GM10847 (cell line): ENCODE measurements around the gene SEC24B.

Experiments used
- POLR2A ChIP-seq: IDR thresholded peaks from 2 replicates; pipeline ENCODE4 v1.6.1; 2011; ENCODE audit not compliant: insufficient read length; ENCODE audit errors: extremely low read depth

Gene SEC24B

DNA sequence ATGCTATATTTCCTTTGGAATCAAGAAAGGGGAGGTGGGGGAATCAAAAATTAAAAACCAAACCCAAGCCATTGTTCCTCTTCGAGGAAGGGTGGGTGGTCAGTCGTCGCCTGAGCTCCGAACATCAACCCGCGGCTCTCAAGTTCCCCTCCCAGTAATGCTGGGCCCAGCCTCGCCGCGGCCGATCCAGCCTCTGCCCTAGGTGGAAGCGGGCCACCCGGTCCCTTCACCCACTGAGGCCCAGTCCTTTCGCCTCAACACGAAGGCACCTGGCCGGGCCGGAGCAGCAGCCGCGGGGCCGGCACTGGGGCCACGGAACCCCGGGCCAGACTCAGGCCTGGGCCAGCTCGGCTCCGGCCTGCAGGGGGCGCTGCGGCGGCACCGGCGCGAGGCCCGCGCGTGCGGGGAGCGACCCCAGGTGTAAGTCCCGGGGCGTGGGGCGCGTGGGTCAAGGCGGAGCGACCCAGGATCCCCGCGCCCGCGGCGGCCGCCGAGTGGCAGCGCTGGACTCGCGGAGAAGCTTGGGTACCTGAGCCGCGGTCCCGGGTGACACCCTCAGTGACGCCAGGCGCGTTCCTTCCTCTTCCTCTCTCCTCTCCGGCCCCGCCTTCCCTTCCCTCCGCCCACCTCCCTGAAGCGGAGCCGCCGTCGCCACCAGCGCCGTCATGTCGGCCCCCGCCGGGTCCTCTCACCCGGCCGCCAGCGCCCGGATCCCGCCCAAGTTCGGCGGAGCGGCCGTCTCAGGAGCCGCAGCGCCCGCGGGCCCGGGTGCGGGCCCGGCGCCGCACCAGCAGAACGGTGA lies at the start of gene SEC24B:
Gene SEC24B (plus strand): TSS at position 611 of the 802 bp plus-strand sequence. CDS start 55 bp downstream, at position 666.
- peak; percentile 70 for TF ChIP-seq POLR2A

DNA sequence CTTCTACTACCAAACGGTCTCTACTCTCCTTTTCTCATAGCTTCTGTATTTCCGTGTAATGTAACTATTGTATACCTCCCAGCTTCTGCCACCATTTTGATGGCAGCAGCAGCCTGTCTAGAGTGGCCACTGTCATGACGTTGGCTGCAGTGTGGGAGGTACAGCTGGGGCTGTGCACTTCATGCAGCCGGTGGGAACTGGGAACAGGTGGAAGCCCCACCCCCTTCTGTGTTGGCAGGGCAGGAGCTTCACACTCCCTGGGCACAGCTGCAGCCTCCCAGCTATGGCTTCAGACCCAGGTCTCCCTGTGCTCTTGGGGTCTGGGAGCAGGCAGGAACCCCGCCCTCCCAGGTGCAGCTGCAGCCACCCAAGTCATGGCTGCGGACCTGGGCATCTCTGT lies 49.8 kb upstream of the SEC24B start:
- TF ChIP-seq POLR2A, result no peak

DNA sequence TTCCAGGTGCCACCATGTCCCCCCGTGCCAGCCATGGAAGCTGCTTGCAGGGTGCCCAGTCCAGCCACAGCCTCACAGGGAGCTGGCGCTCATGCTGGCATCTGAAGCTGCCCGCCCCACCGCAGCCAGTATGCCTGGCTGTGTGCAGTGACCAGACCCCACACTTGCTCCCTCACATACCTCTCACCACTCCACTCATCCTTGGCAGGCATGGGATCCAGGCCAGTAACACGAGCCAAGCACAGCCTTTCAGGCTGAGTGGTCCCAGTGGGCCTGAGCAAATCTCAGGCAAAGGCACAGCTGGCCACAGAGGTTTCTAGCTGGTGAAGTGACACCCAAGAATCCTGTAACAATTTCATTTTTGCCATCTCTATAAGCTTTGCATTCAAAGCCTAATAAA lies 48.4 kb upstream of the SEC24B start:
- TF ChIP-seq POLR2A, result no peak

DNA sequence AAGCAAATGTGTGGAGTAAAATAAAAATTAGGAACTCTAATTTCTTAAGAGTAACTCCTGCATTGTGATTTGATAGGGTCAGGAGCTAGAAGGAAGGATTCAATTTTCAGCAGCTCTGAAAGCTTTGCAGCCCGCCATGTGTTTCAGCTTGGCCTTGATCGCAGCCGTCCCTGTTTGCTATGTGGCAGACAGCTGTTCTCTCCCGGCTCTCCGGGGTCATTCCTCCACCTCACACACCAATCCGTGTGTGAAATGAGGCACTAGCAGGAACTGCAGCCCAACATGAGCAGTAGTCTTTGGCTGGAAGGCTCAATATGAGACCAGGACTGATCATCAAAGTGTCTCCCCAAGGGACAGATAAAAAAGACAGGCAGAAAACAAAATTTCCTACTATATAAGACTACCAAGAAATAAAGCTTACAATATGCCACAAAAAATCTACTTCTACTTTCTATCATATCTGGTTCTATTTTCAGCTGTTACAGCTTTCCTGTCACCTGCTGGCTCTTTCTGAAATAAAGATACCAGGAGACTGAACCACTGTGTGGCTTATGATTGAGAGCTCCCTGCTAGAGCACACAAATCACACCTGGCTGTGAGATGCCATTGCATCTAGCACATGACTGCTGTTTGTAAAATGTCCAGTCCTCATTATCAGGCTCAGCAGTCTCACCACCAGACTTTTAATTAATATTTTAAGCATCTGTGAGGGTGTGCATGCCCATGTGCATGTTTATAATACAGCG lies 44.1 kb upstream of the SEC24B start:
- no peak for TF ChIP-seq POLR2A

DNA sequence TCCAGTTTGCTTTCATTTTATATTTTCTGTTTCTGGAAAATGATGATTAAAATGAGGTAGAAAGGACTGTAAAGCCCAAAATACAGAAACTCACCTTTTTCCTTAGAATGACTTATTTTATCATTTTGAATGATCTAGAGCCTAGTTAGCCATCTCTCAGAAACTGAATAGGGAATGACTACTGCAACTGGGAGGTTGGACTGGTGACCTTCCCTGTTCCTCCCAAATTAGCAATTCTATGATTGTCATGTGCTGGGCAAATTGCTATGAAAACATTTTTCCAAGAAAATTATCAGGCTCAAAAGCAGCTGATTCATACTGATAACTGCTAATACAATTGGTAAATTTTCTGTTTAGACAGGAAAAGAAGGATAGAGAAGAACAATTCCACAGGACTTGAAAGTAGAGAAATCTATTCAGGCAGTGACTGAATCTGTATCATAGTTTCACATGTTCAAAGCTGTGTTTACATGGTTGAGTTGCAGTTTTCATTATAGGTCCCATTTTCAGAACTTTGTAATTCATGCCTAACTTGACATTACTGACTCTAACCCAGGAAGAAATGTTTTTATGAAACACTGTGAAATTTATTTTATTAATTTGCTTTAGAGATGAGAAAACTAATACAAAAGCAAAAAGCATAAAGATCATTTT lies 43.4 kb upstream of the SEC24B start:
- no peak for TF ChIP-seq POLR2A

DNA sequence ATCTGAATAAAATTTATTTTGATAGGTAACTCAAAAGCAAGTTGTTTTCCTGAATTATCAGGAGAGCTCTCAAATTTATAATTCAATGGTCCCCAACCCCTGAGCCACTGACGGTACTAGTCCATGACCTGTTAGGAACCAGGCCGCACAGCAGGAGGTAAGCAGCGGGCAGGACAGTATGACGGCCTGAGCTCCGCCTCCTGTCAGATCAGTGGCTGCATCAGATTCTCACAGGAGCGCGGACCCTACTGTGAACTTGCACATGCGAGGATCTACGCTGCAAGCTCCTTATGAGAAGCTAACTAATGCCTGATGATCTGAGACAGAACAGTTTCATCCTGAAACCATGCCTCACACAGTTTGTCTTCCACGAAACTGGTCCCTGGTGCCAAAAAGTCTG lies 37.9 kb upstream of the SEC24B start:
- no peak for TF ChIP-seq POLR2A

DNA sequence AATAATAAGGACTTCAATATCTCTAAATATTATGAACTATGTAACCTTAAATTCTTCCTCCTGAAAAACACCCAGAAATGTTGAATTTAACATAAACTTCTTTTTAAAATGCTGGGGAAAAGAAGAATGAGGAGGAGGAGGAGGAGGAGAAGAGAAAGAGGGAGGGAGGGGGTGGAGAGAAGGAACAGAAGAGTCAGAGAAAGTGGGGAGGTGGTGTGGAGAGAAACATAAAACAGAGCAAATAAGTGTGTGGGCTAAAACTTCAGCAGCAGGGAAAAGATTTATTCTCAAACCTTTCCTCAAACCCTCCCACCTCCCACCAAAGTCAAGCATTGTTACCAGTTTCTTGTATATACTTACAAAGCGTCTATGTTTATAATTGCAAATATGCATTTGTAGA lies 34.7 kb upstream of the SEC24B start:
- no peak for TF ChIP-seq POLR2A

DNA sequence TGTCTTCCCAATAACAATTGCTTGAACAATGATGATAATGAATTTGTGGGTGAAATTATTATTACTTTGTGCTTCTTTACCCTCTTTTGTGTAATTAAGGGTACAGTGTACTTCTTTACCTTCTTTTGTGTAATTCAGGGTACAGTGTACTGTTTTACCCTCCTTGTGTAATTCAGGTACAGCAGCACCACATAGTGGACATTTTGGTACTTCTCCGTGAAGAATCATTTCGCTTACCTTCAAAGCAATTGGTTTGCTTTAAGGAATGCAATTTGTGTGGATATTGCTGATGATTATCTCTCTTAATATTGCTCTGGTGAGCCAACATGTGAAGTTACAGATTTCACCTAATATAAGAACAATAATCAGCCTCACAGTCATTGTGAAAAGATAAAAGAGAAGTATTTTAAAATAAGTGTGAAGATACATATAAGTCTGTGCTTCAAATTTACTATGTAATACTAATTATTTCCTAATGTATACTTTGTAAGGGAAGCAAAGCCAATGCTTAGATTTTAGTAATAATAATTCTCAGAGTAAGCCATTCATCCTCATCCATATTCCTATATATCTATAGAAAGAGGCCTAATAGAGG lies 27.2 kb upstream of the SEC24B start:
- no peak for TF ChIP-seq POLR2A

DNA sequence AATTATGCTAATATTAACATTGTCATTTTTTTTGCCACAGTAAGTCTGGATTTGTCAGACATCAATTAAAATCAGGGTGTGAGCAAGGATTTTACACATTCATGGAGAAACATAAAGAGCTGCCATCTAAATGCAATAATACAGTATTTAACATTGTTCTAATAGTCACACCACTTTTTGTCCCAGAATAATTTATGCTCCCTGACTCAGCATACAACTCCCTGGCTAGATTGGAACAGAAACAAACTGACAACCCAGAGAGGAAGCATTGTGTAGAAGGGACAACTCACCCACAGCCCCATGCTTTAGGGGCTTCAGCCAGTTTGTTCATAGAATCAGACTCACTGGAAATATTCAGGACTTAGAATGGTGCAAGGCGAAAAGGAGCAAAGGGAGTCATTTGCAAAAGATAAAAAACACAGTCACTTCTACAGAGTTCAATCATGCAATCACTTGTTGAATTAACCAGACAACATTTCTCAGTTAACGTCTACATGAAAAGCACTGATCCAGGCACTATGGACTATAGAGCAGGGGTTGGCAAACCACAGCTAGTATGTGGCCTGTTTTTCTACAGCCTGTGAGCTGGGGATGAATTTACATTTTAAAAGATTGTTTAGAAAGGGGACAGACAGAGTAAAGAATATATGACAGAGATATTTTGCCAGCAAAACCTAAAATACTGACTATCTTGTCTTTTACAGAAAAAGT lies 26.4 kb upstream of the SEC24B start:
- no peak for TF ChIP-seq POLR2A

DNA sequence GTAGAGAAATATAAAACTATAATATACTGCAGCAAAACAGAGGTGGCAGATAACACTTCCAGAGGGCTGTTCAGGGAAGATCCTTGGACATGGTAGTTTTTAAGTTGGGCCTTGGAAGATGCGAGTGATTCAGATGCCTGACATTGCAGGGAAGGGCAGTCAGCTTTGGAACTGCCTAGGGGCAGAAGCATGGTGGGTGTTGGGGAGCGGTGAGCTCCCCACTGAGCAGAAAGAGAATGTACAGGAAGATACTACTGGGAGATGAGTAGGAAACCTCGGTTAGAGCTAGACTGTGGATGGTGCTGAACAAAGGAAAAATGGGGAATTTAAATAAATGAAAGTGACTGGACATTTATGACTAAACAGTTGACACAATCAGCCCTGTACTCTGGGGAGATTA lies 24.9 kb upstream of the SEC24B start:
- no peak for TF ChIP-seq POLR2A

DNA sequence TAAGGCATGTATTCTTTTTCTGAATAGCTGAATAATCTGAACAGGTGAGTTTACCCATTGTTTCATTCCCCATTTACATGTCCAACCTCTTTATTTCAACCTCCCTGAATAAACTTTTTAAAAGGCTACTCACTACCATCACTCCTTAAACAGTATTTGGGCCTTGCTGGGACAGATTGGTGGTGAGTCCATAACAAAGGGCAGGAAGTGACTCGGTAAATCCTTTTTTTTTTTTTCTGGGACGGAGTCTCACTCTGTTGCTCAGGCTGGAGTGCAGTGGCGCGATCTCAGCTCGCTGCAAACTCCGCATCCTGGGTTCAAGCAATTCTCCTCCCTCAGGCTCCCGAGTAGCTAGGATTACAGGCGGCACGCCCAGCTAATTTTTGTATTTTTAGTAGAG lies 23.4 kb upstream of the SEC24B start:
- no peak for TF ChIP-seq POLR2A

DNA sequence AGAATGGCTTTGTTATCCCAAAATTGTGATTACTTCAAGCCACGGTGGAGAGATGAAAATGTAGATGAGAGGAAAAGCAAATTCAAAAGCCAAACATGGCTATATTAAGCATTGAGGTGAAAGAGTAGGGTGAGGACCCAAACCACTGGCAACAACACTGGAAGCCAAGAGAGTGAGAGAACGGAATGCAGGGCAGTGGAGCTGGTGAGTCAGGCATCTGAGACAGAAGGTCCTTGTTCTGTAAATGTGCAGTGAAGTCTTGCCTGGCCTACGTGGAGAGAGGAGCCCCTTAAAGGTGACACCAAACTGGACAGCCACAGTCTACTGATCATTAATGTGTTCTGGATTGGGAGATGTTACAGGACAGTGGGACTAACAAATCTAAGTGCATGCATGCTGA lies 22.8 kb upstream of the SEC24B start:
- no peak for TF ChIP-seq POLR2A

DNA sequence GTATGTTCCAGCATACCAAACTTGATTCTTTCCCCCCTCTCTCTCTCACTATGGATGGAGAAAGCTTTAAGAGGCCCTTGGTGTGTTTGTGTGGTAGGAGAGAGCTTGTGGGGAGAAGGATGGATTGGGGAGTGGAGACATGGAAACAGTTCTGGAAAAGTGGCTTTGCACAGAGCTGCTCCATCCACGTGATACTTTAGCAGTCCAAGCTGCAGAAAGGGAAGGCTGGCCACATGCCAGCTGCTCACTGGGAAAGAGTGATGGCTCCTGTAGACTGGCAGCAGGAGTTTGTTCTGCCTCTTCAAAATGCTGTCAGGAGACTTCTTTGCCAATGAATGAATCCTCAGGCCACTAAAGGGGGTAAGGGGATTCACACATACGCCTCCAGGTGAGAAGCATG lies 21.7 kb upstream of the SEC24B start:
- TF ChIP-seq POLR2A, result no peak

DNA sequence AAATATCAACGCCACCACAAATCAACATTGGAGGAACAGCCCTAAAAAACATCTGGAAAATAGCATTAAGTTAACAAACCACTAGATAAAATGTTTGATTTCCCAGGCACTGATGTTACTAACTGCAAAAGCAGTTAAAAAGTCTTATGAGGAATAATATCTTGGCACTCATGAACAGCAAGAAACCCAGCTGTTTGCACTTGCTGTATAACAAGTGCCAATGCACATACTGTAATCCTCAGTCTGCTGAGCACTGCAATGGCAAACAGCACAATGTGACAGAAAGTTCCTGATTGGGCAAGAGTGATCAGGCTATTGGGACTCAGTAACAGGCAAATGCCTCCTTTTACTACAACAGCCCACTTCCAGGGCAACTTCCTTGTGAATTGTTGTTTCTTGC lies 20.8 kb upstream of the SEC24B start:
- no peak for TF ChIP-seq POLR2A

DNA sequence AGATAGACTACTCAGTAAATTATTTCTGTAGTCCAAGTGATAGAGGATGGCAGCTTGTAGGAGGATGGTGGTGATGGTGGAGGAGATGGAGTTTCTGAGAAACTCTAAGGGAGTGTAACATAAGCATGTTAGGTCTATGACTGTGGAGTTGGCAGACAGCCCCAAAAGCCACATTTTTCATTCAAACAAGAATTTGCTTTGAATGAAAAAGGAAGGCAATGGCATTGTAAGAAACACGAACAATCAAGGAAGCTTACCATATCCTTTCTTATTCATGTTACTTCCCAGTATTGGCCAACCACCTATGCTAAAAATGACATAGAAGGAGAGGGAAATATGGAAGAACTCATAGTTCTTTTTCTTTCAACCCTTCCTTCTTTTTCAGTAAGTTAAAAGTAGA lies 18.7 kb upstream of the SEC24B start:
- no peak for TF ChIP-seq POLR2A

DNA sequence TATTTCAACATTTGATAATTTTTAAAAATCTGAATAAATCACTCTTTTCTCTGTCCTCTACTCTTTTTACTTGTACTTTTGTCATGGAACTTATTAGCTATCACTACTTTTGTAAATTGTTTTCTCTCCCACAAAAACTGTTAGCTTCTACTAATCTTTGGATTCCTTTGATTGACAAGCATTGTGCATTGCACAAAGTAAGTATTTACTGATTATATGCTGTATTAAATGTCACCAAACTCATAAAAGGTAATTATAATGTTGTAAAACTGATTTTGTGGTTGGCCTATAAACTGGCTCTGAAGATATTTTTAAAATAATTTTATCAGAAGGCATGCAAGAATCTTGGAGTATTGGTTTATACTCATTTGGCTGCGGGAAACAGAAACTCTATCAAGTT lies 15.0 kb upstream of the SEC24B start:
- no peak for TF ChIP-seq POLR2A

DNA sequence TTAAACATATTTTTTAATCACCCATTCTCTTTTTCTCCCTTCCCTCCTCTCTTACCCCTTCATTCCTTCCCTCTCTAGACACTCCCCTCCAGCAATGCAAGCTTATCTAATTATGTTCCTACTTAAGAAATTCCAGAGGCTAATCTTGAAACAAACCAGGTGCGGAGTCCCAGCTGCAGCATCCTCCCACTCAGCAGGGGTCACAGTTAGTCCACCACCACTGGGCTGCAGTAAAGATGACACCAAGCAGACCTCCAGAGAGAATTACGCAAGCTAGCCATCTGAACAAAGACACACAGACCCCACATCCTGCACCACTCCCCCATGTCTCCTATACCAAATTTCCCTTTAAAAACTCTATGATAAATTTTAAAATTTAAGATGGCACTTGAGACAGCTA lies 13.9 kb upstream of the SEC24B start:
- no peak for TF ChIP-seq POLR2A
